LHCN-M2 (cell line): ENCODE results near the gene TSEN2. TPM values are rescaled to one million over a fixed set of nuclear protein-coding genes. Genes with fewer than 3 reads are reported as not detected.
"Not testable (repeated sequence)": the region's sequence is repeated elsewhere in the genome, so short reads cannot be mapped to it uniquely, and the experiment has no call there.

ENCODE experiments used
- DNase-seq: peaks from one replicate; pipeline ENCODE4 v3.0.0-alpha.2; 2012; ENCODE audit warnings: low read depth
- total RNA-seq: library from RNA; depleted of rRNA; stranded (reverse); fragments of >200 nt; gene quantifications from 2 replicates; pipeline ENCODE4 v1.2.3, GENCODE V29; 2014

The TSEN2 gene
- total RNA-seq, 1 experiment from 2014 or later: 17.9 TPM

DNA sequence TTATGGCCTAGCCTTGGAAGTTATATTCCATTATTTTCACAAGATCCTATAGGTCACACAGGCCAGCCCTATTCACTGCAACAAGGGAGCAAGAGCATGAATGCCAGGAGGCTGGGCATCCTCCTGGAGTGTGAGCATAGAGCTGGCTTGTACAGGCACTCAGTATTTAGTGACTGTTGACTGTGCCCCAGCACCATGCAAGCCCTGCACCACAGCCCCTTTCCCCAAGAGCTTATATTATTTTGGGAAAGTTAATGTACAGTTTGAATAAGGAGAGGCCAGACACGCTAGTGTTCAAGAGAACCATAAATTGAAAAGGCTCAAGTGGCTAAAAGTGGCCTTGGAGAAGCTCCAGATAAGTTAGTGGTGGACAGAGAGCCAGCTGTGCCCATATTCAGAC, 32.3 kb upstream of the TSEN2 start:
- no peak for DNase-seq

DNA sequence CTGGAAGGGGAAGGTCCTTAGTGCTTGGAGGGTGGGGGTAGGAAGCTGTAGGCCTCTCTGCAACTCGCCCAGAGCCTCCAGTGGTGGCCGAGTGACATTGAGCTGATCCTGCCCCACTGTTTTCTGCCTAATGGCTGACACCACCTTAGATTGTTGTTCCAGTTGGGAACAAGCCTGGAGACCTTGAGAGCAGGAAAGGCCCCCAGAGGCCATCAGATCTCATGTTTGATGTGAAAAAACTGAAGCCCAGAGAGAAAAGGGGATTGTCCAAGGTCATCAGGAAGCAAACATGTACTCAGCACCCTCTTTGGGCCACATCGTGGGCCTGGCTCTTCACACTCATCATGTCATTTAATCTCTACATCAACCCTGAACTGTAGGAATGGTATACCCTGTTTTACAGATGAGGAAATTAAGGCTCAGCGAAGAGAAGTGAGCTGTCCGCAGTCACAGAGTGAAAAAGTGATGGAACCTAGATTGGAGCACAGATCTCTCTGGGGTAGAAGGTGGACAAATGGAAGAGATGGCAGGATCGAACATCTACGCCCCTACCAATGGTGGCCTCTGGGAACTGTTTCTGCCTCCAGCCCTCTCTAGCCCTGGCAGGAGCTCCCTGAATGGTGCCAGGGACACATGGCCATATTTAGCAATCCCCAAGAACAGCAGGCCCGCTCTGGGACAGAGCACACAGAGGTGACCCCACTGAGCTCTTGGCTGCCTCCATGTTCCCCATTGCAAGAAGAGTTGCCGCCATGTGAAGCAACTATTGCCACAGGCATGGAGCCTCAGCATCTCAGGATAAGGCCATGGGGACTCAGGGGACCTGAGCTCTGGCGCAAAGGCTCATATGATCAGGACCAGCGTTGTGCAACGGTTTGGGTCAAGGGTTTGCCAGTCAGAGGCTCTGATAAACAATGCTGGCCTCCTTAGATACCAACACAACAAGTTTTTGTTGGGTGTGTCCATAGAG, 31.6 kb upstream of the TSEN2 start:
- DNase-seq: no peak

DNA sequence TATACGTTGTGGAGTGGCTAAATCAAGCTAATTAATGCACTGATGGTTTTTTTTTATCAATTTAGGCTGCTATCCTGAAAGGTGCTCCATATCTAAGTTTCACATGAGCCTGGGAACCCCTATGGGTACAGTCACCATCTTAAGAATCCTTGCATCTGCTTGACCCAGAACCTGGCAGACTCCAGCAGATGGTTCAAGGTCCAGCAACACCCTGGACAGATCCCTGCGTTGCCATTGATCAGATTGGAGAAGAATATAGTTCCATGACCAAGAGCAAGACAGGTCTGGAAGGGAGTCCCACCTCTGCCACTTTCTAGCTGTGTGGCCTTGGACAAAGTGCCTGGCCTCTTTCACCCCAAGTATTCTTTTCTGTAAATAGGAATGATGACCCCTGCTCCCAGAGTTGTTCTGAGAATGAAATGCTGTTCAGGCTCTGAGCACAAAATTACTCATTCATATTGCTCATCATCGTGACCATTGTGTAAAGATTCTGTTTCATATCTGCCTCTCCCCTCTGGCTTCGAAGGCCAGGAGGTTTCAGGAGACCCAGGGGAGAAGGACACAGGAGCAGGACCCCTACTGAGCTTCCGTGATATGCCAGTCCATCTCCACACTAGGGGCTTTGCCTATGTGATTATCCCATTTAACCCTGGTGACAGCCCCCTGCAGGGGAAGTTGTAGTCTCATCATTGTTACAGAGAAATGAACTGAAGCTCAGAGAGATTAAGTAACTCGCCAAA, 30.0 kb upstream of the TSEN2 start:
- peak; percentile 57 for DNase-seq

DNA sequence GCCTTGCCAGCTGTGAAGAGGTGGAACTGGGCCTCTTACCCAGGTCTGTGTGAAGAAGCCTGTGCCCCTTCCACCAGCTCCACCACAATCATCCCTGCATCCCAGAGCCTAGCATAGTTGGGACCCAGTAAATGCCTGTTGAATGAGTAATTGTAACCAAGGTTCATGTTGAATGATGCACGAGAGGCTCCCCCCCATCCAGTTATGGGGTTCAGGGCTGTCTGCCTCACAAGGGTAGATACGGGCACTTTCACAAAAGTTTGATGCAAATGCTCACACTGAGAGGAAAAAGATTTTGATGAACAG, 29.5 kb upstream of the TSEN2 start:
- peak; percentile 46 for DNase-seq

DNA sequence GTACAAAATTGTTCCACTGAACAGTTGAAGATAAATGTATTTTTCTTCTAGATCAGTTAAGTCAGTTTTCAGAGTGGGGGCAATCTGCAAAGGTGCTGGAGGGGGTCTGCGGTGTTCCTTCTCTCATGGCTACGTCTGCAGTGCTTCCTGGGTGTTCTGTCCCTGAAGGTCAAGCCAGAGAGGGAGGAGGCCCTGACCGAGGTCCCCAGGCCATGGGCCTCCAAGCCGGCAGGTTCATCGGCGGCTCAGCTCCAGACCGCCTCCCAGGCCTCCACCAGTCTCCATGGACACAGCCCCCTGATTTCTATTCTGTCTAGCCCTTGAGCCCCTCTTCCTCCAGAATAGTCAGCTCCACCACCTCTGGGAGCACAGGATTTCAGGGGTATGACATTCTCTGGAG, 28.5 kb upstream of the TSEN2 start:
- no peak for DNase-seq

DNA sequence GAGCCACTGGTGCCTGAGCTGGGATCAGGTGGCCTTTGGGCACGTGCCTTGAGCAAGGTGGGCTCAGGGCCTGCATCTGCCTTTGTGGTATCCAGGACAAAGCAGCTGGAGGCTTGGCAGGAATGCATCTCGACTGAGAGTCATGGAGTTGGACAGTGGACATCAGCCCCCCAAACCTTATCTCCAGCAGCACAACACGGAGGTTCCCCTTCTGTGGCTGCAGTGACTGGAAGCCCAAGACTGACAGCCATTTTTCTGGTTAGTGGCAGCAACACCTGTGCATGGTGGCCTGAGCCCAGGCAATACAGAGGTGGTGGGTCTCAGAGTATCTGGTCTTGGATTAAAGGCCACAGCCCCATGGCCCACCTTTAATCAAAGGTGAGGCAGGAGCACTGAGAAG, 27.8 kb upstream of the TSEN2 start:
- DNase-seq: no peak

DNA sequence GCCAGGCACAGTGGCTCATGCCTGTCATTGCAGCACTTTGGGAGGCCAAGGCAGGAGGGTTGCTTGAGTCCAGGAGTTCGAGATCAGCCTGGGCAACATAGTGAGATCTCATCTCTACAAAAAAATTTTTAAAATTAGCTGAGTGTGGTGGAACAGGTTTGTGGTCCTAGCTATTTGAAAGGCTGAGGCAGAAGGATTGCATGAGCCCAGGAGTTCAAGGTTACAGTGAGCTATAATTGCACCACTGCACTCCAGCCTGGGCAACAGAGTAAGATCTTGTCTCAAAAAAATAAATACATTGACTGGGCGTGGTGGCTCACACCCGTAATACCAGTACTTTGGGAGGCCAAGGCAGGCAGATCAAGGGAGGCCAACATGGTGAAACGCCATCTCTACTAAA, 26.9 kb upstream of the TSEN2 start:
- not testable (repeated sequence) for DNase-seq

DNA sequence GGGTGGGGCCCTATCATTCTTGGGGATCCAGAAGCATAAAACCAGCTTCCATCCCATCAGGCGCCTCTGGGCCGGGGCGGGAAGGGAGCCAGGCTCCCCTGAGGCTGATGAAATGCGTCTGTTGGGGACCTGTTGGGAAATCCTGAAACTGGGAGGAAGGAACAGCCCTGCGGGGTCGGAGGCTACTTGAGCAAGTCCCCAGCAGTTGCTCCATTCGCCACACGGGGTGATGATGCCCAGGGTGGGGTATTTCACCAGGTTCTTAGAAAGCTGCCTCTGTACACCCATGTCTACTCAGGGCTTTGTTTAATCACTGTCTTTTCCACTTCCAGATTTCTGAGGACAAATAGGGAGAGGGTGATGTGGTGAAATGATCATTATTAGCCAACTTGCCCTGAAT, 25.4 kb upstream of the TSEN2 start:
- no peak for DNase-seq

DNA sequence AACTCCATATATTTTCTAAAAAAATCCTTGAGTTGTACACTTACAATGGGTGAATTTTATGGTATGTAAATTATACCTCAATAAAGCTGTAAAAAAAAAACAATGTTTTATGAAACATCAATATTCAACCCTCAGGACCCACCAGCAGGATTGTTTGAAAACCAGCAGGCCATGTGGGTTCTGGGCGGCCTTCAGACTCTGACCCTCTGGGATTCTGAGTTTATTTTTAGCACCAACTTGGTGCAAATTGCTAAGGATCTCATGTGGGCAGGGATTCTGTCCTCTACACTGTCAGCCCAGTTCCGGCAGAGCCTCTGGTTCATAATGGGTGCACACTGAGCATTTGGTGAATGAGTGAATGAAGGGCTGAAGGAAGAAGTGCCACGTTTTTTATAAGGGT, 24.2 kb upstream of the TSEN2 start:
- DNase-seq: no peak

DNA sequence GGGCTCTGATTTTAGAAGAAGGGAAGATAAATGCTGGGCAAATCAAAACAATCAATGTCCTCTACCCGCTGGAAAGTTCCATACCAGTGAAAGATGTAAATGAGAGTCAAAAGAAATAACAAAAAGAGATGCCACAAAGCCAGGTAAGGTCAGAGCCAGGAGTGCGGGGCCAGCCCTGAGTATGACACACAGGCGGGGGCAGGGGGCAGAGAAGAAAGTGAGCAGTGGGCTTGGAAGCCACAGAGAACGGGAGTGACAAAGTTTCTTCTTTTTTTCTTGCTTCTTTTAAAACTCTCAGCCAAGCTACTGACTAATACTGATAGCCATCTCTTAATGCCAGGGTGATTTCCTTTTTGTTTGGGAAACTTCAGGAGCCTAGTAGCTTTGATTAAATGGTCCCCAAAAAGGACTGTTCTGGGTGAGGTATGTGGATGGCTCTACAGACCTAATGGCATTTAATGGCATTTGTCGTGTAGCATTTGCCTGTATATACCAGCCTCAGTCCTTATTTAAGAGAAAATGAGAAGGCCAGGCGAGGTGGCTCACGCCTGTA, 23.1 kb upstream of the TSEN2 start:
- no peak for DNase-seq

DNA sequence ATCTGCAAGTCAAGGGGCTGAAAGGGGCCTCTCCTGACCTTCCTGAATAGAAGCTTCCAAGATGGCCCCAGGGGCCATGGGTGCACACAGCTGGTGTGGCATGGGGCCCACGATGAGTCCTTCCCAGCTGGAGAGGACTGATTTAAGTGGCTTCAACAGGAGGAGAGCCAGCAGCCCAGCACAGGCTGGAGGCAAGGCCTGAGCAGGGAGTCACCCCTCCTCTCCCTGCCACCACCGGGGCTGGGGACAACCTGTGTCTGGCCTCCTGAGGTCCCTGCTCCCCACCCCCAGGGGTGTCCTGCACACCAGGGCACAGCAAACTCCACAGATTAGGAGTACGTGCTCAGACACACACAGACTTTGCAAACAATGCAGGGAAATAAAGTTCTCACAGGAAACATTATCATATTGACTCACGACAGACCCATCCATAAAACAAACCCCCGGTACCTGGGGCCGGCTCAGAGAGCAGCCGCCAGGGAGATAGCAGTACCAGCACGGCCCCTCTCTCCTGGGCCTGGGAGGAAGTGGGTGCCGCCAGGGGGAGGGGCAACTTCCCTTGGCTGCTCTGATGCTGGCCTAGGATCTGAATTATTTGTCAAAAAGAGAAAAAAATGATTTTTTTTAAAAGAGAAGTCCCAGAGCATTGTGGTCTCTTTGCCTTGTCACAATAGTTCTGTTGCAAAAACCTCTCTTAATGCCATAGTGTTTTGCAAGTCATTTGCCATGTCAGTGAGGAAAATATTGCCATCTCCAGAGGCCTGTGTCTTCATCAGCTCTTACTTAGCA, 21.9 kb upstream of the TSEN2 start:
- no peak for DNase-seq

DNA sequence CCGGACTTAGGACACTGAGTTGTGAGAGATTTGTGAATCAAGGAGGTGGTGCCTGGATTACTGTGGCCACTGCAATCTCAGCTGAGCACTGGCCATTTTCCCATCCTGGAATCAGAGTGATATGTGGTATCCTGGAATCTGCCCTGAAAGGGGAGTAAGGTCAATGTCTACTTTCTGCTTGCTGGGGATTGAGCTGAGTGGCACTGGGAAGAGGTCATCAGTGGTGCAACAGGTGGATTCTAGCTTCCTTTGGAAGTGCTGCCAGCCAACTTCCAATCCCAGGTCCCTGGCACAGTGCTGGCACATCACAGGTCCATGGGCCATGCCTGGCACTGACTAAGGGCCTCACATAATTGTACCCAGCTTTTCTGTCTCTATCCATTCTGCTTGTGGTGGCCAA, 20.6 kb upstream of the TSEN2 start:
- DNase-seq: no peak

DNA sequence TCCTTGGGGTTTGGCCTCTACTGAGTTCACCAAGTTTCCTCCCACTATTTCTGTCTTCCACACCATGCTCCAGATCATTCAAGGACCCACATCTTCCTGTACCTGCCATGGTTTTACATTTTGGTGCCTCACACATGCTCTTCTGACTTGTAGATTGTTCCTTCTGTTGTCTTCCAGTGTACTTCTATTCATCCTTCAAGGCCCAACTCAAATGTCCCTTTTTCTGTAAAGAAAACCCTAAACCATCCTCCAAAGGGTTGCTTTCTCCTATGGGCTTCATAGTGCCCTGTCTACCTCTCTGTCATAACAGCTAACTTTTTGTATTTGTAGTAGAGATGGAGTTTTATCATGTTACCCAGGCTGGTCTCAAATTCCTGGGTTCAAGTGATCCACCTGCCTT, 20.1 kb upstream of the TSEN2 start:
- no peak for DNase-seq

DNA sequence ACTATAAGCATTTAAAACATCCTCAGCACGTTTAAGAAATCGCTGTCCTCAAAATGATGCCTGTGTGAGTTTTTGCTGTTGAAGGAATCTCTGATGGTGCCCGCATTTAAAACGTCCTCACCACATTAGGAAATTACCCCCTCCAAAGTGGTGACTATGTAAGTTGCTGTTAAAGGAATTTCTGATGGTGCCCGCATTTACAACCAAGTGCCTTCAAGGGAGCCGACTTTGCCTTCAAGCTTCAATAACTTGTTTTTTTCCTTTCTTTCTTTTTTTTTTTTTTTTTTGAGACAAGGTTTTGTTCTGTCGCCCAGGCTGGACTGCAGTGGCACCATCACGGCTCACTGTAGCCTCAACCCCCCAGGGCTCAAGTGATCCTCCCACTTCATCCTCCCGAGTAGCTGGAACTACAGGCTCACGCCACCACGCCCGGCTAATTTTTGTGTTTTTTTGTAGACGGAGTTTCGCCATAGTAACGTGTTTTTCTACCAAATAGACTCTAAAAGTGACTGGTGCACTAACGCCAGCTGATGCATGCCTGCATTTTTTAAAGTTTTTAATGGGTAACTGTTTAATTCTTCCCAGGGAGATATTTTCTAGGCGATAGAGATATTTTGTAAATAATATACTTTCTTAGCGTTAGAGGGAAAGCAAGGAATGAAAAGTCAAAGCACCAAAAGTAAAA, 19.0 kb upstream of the TSEN2 start:
- DNase-seq: no peak

DNA sequence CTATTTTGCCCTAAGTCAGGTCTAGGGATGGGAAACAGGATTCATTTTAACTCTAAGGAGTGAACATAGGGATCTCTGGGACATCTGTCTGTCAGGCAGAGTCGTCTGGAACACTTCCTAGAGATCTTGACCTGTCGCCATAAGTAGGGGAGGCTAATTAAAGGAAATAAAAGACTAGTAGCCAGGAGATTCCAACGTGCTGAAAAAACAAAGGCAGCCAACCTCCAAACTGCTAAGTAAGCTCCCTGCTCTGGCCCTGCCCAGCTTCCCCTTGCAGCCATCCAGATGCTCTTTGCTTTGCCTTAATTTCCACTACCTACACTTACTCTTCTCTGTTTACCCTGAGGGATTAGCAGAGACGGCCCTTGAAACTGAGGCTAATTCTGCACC, 18.4 kb upstream of the TSEN2 start:
- no peak for DNase-seq

DNA sequence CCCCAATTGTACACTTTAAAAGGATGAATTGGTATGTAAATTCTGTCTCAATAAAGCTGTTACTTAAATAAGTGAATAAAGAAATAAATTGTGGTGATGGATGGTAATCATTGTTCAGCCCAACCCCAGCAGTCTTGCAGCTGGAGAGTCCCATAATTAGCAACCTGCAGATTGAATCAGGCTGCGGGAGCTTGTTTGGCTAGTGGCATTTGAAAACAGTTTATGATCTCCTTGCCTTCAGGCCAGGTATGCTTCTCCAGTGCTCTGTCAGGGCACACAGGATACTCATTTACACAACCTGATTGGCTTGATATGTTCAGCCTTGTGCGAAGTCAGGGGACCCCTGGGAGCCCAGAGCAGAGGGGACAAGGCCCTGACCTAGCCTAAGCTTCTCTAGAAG, 16.5 kb upstream of the TSEN2 start:
- DNase-seq: no peak

DNA sequence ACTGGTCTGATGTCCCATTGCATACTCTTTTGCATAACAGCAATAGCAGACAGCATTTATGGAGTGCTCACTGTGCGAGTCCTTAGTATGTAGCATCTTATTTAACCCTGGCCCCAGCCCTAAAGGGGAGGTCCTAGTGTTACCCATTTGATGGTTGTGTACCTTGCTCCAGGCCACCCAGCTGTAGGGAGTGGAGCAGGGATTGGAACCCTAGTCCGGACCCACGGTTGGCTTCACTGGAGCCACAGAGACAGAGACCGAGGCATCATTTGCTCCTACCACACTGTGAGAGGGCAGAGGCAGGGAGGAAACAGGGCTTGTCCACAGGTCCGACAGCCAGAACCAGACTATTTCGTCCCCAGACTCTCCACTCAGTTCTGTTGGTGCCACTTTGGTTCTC, 16.0 kb upstream of the TSEN2 start:
- no peak for DNase-seq

DNA sequence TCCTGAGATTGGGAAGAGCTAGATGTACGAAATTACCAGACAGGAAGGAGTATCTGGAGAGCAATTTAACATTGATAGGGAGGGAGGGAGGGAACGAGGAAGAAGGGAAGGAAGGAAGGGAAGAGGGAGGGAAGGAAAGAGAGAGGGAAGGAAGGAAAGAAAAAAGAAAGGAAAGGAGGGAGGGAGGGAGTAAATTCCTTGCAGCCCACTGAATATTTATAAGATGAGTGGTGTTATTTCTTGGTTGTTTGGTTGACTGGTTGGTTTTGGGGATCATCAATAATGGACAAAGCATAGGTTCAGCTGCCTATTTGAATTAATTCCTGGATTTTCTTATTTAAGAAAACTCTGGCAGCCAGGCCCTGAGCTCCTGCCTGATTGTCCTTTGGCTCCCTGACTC, 15.5 kb upstream of the TSEN2 start:
- DNase-seq: no peak

DNA sequence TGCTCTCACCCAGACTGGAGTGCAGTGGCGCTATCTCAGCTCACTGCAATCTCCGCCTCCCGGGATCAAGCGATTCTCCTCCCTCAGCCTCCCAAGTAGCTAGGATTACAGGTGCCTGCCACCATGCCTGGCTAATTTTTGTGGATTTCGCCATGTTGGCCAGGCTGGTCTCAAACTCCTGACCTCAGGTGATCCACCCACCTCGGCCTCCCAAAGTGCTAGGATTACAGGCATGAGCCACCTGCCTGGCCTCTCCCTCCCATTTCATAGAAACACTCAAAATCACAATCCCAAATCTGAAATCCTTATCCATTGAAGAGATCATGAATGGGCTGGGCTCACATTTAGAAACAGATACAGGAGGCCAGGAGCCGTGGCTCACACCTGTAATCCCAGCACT, 15.1 kb upstream of the TSEN2 start:
- DNase-seq: not testable (repeated sequence)

DNA sequence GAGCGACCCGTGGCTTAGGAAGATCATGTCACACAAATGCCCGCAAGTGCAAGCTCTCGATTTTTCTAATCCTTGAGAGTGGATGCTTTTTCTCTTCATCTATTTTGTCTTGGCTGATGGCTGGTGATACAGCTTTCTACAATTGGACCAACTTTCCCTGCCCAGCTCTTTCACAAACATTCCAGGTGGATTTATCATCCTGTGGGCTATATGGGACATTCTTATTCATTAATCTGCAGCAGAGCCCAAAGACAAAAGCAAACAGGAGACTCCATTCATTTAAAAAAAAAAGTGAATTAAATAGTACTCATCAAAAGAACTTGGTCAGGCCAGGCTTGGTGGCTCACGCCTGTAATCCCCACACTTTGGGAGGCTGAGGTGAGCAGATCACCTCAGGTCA, 14.2 kb upstream of the TSEN2 start:
- DNase-seq: peak; percentile 55

DNA sequence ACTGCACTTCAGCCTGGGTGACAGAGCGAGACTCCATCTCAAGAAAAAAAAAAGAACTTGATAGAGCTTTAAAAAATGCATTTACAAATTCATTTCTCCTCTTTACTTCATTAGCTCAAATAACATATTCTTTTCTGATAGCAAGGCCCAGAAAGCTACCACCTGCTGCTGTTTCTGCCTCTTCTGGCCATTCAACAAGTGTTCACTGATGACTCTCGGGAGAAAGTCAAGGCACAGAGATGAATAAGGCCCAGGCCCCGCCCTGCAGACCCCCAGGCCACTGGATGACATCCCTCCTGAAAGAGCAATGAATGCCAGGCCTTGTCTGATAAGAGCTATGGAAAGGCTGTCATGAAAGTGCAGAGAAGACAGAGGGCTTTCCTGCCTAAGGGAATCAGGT, 13.6 kb upstream of the TSEN2 start:
- DNase-seq: no peak
